ENCODE results near the gene MCFD2.

DNA sequence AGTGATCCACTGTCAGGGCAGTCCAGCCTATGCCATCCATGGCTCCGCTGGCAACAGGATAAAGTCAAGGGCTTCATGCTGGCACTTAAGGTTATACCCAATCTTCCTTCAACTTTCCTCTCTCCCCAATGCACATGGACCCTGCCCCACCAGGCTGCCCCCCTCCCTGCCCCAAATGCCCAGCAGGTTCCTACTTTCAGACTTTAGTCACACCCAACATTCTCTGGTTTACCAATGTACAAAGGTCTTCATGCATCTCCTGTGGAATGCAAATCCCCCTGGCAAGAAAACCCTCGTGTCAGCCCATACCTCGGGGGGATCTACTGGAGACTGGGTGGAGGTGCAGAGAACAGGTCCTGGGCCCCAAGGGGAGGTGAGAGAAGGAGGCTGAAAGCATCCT lies 59.3 kb downstream of the MCFD2 start:
- TF ChIP-seq POLR2AphosphoS5 (IDR thresholded peaks at IDR 0.05; ENCODE audit: low read depth, low read length) (no peak), POLR2A (IDR thresholded peaks at IDR 0.05; ENCODE audit: low read depth, low read length) (no peak), TAF1 (IDR thresholded peaks at IDR 0.05; ENCODE audit: borderline replicate concordance, low read depth, low read length) (no peak)

All from GM12892 (cell line).